T-helper 9 cell (primary cell): ENCODE data around the gene TOE1.

Source experiments
- DNase-seq: peaks from one replicate; pipeline ENCODE4 v3.0.0-alpha.2; 2020

The TOE1 gene

GRCh38 chr1:45326627-45327623, 13.0 kb upstream of the TOE1 start, which contains the start of gene HPDL:
HPDL (plus strand) TSS chr1:45326895; CDS start chr1:45327149, 254 bp downstream.
- peak; percentile 40 for DNase-seq

- DNase-seq = no peak
Measured at GRCh38 chr1:45327644-45328515, 12.1 kb upstream of the TOE1 start.

DNA sequence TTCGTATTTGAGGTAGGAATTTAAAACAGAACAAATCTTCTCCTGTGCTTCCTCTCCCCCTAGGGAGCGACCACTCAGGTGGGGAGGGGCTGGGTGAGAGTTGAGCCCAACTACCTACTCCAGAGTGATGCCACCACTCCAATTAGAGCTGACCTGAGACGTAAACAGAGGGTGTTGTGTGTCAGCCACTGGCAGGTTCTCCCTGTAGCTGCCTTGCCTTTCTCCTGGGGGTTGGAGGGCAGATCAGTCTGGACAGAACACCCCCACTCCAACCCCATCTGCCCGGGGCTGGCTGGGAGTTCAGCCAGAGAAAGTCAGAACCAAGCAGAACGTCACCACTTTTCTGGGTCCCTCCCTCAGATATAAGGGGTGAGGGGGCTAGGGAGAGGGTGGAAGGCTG, 11.3 kb upstream of the TOE1 start:
- no peak for DNase-seq

DNA sequence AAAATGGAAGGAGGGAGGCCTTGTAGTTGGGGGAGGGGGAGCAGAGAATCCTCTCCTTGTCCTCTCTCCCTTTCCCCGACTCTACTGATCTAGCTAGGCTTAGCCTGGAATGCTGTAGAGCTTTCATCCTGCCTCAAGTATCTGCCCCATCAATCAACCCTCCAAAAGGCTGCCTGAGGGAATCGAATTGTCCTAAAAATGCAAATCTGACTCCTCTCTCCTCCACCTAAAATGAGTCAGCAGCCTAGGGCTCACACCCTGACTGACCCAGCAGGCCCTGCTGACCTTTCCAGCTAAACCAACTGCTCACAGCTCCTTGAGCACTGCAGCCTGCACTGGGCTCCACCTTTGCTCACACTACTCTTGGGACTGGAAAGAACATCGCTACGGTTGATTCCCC, 10.5 kb upstream of the TOE1 start:
- DNase-seq = no peak

DNA sequence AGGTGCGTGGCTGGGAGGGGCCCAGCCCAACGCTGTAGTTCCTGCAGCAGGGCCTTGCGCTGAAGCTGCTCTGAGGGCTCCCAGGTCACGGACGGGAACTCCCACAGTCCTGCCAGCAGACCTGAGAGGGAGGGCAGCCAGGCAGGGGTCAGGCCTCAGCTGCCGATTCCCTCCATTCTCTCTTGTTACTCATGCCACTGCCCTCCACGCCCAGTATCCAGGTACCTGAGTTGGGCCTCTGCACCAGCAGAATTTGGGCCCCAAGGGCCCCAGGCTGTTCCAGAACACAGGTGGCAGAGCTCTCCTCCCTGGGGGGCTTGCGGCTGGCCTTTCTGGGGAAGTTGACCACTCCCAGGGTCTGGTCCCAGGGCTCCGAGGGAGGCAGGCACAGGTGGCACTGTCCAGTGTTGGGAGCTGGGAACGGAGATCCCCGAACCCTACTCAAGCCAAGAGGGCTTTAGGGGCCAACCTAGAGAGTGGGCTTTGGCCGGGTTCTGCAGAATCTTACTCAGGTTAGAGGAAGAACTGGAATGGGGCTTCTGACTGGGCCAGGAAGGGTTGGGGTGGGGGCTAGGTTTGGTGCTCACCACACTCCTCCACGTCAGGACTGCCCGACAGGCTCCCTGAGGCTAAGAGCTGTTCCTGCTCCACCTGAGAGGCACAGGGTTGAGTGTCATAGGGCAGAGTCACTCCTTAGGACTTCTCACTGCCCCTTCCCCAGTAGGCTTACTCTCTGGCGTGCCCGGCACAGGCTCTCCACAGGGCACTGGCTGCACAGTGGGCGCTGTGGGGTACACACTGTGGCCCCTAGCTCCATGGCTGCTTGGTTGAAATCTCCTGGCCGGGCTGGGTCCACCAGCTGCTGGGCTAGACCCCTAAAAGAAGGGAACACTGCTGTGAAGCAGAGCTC, 8.3 kb upstream of the TOE1 start:
- DNase-seq = no peak

GRCh38 chr1:45332346-45332720, 7.6 kb upstream of the TOE1 start:
- no peak for DNase-seq

DNA sequence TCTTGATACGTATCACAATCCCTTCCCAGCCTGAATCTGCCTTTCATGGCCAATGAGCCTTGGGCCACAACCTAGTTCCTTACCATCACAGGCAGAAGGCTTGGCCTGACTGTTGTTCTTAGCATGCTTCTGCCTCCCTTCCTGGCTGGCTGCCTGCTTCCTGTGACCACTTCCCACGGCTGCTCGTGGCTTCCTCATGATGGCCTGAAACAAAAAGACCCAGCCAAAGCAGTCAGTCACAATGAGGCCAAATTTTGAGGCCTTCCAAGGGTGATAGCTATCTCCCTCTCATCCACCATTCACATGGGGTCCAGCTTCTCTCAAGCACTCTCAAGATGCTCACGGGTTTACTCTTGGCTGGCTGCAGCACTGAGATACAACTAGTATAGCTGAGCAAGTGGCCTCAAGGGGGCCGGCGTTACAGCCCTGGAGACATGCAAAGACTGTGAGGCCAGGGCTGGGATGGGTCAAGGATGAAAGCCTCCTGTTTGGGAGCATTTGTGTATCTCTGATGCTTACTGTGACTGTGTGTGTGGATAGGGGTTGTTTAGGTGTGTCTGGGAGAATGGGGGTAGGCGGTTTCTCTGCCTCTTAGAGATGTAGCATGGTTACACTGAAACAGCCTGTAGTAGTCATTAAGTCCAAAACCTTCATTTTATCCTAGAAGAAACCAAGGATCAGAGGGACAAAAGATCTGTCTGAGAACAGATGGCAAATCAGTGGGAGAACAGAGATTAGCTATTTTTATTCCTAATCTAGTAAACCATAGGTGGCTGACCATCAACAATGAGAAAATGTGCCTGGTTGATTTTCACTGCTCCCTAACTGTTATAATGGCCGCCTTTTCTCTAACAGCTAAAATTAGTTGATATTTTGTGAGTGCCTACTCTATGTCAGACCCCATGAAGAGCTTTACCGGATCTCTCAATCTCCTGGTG, 5.4 kb upstream of the TOE1 start:
- no peak for DNase-seq

- no peak for DNase-seq
Measured at GRCh38 chr1:45335855-45336324, 4.1 kb upstream of the TOE1 start.

- no peak for DNase-seq
Measured at GRCh38 chr1:45337630-45338325, 2.2 kb upstream of the TOE1 start.

- no peak for DNase-seq
Measured at GRCh38 chr1:45340816-45341466, 971 bp downstream of the TOE1 start.

DNA sequence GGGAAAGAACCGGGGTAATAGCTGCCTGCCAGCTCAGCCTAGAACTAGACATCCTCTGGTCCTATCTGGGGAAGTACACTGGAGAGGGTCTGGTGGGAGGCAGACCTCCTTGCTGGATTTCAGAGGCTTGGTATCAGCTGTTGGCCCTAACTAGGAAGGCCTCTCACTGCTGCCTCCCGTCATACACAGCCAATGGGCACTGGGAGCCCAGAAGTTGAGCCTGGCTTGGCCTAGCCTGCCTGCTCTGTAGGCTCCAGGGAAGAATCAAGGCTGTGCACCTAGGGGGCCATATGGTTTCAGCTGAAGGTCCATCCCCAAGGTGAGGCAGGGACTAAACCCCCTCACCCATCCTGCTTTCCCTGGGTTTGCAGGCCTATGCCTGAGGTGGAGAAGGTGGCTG, 4.5 kb downstream of the TOE1 start:
- DNase-seq = no peak

GRCh38 chr1:45345014-45345413, 5.0 kb downstream of the TOE1 start:
- no peak for DNase-seq

GRCh38 chr1:45346473-45346872, 6.5 kb downstream of the TOE1 start:
- DNase-seq = no peak

DNA sequence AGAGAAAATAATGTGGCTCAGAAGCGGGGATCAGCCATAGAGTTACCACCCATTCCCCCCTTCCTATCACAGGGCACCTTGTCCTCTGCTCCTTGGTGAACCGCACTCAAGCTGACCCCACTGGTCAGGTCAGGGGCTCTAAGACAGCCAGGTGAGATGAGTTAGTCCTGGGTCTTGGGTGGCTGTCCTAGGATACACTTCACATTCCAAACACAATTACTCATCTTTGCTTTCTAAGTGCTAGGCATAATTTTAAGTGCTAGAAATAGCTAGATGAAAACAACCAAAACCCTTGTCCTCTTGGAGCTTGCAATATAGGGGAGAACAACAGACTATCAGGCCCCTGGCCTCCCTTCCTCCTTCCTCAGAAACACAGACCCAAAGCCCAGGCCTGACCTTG, 8.1 kb downstream of the TOE1 start:
- DNase-seq = no peak

GRCh38 chr1:45348609-45348965, 8.6 kb downstream of the TOE1 start:
- DNase-seq = no peak

DNA sequence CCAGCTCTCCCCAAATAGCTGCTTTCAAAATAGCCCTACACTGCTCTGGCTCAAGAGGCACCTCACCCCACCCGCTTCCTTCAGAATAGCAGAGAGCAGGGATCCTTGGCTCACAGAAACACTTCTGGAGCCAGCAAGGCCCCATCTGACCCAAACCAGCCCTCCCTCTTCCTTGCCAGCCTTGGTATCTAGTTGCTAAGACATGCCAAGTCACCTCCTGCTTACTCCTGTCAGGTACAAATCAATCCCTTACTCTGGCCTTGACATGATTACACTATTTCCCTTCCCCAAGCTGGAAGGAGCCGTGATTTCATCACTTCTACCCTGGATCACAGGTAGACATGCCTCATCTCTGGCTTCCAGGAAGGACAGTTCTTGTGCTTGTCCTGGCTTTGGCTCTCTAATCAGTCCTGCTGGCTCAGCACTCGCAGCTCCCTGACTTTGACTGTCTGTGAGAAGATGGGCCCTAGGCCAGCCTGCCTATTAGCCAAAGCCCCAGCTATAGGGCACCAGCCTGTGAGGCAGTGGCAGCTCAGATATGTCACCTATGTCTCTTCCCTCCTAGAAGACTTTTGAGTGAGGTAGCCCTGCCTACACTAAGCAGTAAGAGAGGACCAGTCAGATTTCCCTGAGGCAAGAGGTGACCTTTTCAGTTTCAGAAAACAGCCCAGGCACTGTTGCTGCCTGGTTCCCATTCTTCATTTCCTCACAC, 9.2 kb downstream of the TOE1 start:
- DNase-seq = no peak

DNA sequence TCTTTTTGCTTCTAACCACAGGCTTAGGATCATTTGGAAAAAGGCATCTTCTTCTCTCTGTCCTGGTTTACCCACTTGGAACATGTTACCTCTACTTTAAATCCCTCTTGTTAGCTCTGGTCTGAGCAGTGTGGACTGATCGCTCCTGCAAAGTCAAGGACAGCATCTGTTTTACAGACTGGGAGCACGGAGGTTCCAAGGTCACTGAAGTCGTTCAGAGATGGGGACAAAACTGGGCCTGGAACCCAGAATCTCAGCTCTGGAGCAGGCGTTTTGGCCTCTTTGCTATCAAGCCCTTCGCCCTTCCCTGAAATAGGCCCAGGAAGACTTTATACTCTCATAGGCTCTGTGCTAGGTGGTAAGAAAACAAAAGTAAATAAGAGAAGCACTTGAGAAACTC, 11.5 kb downstream of the TOE1 start:
- no peak for DNase-seq

DNA sequence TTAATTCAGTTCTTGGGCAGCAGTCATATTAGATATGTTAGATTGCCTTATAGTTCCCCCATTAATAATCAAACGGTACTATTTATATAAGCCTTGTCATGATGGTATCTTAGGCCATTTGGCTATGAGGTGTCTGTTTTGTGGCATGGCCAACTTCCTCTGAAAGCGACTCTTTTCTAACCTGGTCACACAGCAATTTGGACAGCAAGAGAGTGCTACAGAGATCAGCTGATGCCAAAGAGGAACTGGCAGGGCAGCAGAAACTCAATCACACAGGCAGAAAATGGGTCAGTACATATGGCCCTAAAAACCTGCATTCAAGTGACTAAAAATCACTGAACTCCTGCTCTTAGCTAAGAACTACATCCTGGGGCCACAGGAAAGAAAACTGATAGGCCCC, 13.7 kb downstream of the TOE1 start:
- DNase-seq = no peak

DNA sequence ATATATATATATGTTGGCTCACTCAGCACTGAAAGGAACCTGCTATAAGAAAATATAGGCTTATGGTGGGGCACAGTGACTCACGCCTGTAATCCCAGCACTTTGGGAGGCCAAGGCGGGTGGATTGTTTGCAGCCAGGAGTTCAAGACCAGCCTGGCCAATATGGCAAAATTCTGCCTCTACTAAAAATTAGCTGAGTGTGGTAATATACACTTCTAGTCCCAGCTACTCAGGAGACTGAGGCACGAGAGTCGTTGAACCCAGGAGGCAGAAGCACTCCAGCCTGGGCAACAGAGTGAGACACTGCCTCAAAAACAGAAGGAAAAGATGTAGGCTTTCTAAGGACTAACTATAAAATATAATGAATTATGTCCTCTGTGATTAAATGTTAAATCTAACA, 14.9 kb downstream of the TOE1 start:
- DNase-seq = no peak
